Activated CD4-positive, alpha-beta T cell treated with anti-CD3 and anti-CD28 coated beads for 1 hour (primary cell): ENCODE data around the gene PACS2.
"Not testable (repeated sequence)": the region's sequence is repeated elsewhere in the genome, so short reads cannot be mapped to it uniquely, and the experiment has no call there.

ENCODE experiments used
- DNase-seq: peaks from one replicate; pipeline ENCODE4 v3.0.0-alpha.2; 2020

Gene PACS2

GRCh38 chr14:105290621-105291346, 23.8 kb upstream of the PACS2 start:
- no peak for DNase-seq

- no peak for DNase-seq
These were observed 21.5 kb upstream of the PACS2 start for GRCh38 chr14:105292826-105293711.

- peak; percentile 39 for DNase-seq
These were observed 20.4 kb upstream of the PACS2 start for GRCh38 chr14:105294142-105294597.

GRCh38 chr14:105297311-105297710, 17.2 kb upstream of the PACS2 start:
- DNase-seq = not testable (repeated sequence)

GRCh38 chr14:105299654-105300541, 14.7 kb upstream of the PACS2 start:
- DNase-seq = no peak

GRCh38 chr14:105300542-105301102, 13.9 kb upstream of the PACS2 start, which contains the start of gene BRF1:
BRF1 (minus strand) TSS chr14:105301001; CDS start chr14:105300629, 372 bp downstream.
- peak; percentile 95 for DNase-seq

GRCh38 chr14:105301103-105301914, 13.2 kb upstream of the PACS2 start:
- DNase-seq = peak; percentile 96

GRCh38 chr14:105301915-105302249, 12.7 kb upstream of the PACS2 start:
- not testable (repeated sequence) for DNase-seq

GRCh38 chr14:105303949-105304348, 10.6 kb upstream of the PACS2 start:
- no peak for DNase-seq

GRCh38 chr14:105304565-105304964, 10.0 kb upstream of the PACS2 start:
- DNase-seq = no peak

GRCh38 chr14:105305345-105305744, 9.2 kb upstream of the PACS2 start:
- DNase-seq = no peak

- DNase-seq = no peak
These were observed 8.8 kb upstream of the PACS2 start for GRCh38 chr14:105305791-105306190.

GRCh38 chr14:105307052-105307727, 7.4 kb upstream of the PACS2 start:
- DNase-seq = no peak

- no peak for DNase-seq
These were observed 5.2 kb upstream of the PACS2 start for GRCh38 chr14:105309371-105309770.

GRCh38 chr14:105311838-105312237, 2.7 kb upstream of the PACS2 start:
- DNase-seq = no peak

- DNase-seq = no peak
These were observed 1.6 kb upstream of the PACS2 start for GRCh38 chr14:105312973-105313372.

GRCh38 chr14:105313381-105314286, 914 bp upstream of the PACS2 start:
- DNase-seq = peak; percentile 31

GRCh38 chr14:105315211-105315721, 718 bp downstream of the PACS2 start:
- peak; percentile 34 for DNase-seq

- DNase-seq = no peak
These were observed 1.5 kb downstream of the PACS2 start for GRCh38 chr14:105315941-105316576.
